Measurements from ENCODE around the gene DBP.

DNA sequence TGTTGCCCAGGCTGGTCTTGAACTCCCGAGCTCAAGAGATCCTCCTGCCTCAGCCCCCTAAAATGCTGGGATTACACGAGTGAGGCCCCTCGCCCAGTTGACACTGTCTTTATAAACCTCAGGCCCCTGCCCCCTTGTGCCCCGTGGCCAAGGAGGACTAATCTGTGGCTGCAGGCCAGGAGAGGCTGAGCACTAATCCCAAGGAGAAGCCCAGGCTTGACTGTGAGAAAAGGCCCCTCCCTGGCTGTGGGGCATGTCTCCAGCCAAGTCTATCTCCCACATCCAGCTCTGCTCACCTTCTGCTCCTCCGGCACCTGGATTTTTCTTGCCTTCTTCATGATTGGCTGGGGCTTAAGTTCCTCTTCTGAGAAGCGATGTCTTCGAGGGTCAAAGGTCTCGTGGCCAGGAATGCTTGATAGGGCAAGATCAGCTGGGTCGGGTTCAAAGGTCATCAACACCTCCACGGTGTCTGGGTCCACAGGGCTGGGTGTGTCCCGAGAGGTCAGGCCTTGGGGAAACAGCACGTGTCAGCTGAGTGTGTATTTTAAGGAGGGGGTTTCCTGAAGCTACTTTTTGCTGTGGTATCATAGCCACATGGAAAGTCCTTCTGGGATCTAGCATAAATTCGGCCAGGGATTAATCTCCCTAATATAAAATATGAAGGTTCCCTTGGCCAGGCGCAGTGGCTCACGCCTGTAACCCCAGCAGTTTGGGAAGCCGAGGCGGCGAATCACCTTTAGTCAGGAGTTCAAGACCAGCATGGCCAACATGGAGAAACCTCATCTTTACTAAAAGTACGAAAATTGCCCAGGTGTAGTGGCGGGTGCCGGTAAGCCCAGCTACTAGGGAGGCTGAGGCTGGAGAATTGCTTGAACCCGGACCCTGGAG, 3.8 kb downstream of the DBP start:
- TF ChIP-seq YY1 (IDR thresholded peaks at IDR 0.05; ENCODE audit: insufficient read depth, insufficient read length) (no peak), ZNF274 (IDR thresholded peaks at IDR 0.05; ENCODE audit: low read depth, low read length) (no peak), SUZ12 (IDR thresholded peaks at IDR 0.05; ENCODE audit: extremely low read depth, insufficient read depth, insufficient read length) (no peak)

All from NT2/D1 (cell line).